HEK293T (cell line): ENCODE measurements around the gene RAB3IP.

Experiments used
- BHLHE40 ChIP-seq: fragments of 450-650 bp; IDR thresholded peaks from 2 replicates; pipeline ENCODE4 v1.6.1; 2016; ENCODE audit warnings: mild to moderate bottlenecking, moderate library complexity, borderline replicate concordance
- CTBP1 ChIP-seq: fragments of 450-650 bp; IDR thresholded peaks from 2 replicates; pipeline ENCODE4 v1.6.1; 2016; ENCODE audit warnings: borderline replicate concordance
- ELF4 ChIP-seq: fragments of 450-650 bp; IDR thresholded peaks from 2 replicates; pipeline ENCODE4 v1.6.1; 2017; ENCODE audit warnings: antibody characterized with exemption
- FOXA1 ChIP-seq: fragments of 450-650 bp; IDR thresholded peaks from 2 replicates; pipeline ENCODE4 v1.6.1; 2016; ENCODE audit warnings: mild to moderate bottlenecking
- FOXK2 ChIP-seq: fragments of 450-650 bp; IDR thresholded peaks from 2 replicates; pipeline ENCODE4 v1.6.1; 2016; ENCODE audit warnings: mild to moderate bottlenecking
- FOXM1 ChIP-seq: fragments of 450-650 bp; IDR thresholded peaks from 2 replicates; pipeline ENCODE4 v1.6.1; 2017; ENCODE audit warnings: mild to moderate bottlenecking, borderline replicate concordance
- HDGF ChIP-seq: fragments of 450-650 bp; IDR thresholded peaks from 2 replicates; pipeline ENCODE4 v1.6.1; 2017; ENCODE audit warnings: antibody characterized with exemption, borderline replicate concordance
- L3MBTL2 ChIP-seq: fragments of 450-650 bp; conservative IDR thresholded peaks from 2 replicates; pipeline ENCODE4 v1.6.1; 2016; ENCODE audit warnings: mild to moderate bottlenecking
- LEF1 ChIP-seq: fragments of 450-650 bp; IDR thresholded peaks from 2 replicates; pipeline ENCODE4 v1.6.1; 2017; ENCODE audit warnings: mild to moderate bottlenecking, borderline replicate concordance
- NFRKB ChIP-seq: fragments of 450-650 bp; IDR thresholded peaks from 2 replicates; pipeline ENCODE4 v1.6.1; 2016; ENCODE audit warnings: mild to moderate bottlenecking, moderate library complexity
- SP1 ChIP-seq: fragments of 450-650 bp; IDR thresholded peaks from 2 replicates; pipeline ENCODE4 v1.6.1; 2017
- SUZ12 ChIP-seq: fragments of 450-650 bp; IDR thresholded peaks from 2 replicates; pipeline ENCODE4 v1.6.1; 2016; ENCODE audit warnings: mild to moderate bottlenecking
- TARDBP ChIP-seq: fragments of 450-650 bp; IDR thresholded peaks from 2 replicates; pipeline ENCODE4 v1.6.1; 2016
- TF ChIP-seq, protein P1 (sequence below): fragments of 450-650 bp; IDR thresholded peaks from 2 replicates; pipeline ENCODE4 v1.6.1; 2016

DNA sequence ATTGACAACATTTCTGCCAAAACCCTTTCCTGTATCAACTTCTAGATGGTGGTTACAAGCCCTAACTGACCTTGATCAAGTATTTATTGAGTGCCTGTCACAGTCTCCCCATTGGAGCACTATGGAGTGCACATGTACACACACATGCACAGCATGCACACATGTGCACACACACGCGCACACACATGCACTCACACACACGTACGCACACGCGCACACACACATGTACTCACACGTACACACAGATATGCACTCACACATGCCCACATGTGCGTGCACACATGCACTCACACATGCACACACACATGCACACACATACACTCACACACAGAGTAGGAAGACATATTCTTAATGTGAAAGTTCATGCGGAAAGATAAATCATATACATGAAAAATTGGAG is 130.0 kb downstream of the RAB3IP start:
- TF ChIP-seq FOXA1 (no peak), TARDBP (no peak), FOXM1 (no peak), BHLHE40 (no peak), HDGF (no peak), FOXK2 (no peak), SP1 (no peak), L3MBTL2 (no peak), SUZ12 (no peak), CTBP1 (no peak), ELF4 (no peak), NFRKB (no peak), LEF1 (no peak)
- TF ChIP-seq, protein P1, sequence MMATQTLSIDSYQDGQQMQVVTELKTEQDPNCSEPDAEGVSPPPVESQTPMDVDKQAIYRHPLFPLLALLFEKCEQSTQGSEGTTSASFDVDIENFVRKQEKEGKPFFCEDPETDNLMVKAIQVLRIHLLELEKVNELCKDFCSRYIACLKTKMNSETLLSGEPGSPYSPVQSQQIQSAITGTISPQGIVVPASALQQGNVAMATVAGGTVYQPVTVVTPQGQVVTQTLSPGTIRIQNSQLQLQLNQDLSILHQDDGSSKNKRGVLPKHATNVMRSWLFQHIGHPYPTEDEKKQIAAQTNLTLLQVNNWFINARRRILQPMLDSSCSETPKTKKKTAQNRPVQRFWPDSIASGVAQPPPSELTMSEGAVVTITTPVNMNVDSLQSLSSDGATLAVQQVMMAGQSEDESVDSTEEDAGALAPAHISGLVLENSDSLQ, result no peak
